ENCODE data around the gene SH3BP1.

The SH3BP1 gene

DNA sequence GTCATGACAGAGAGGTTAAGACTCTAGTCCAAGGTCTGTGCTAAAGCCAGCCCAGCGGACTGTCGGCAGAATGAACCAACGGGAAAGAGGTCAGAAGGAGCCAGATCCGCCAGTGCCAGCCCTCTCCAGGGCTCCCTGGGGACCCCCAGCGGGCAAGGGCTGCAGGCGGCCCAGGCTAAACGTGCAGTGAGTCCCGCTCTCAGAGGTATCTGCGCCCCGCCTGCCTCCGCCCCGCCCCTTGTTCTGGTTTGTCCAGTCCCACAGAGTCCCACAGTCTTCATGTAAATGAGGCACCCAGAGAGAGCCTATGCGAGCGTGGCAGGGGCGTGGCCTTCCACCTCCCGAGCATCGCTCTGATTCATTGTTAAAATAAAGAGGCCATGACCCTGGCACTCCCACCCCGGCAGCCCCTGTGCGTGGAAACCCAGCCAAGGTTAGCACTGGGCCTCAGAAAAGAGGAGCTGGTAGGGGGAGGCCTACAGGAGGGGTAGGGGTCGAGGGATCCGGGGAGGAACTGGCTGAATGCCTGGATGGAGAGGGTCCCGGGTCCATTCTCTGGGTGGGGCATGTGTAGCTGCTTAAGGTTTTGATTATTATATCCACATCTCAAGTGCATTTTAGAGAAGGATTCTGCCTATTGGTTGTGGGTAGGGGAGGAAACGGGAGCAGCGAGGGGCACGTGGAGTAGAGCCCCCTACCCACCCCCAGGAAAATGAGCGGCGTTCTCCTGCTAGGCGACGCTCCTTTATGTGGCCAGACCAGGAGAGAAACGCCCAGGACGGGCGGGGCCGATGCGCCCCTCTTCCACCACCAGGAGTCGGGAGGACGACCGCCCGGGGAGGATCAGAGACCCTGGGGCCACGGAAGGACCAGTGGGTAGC, 57.4 kb downstream of the SH3BP1 start, which contains the start of gene TRIOBP:
TSS of gene TRIOBP (plus strand) at position 392 of the 881 bp plus-strand sequence. CDS start 4,318 bp downstream, outside the sequence.
- TF ChIP-seq GATA1 (IDR thresholded peaks at IDR 0.05; ENCODE audit: low read depth, low read length) (no peak), POLR2A (IDR thresholded peaks at IDR 0.05; ENCODE audit: low read length) (no peak)
- DNase-seq, result peak; percentile 66 to 81

DNA sequence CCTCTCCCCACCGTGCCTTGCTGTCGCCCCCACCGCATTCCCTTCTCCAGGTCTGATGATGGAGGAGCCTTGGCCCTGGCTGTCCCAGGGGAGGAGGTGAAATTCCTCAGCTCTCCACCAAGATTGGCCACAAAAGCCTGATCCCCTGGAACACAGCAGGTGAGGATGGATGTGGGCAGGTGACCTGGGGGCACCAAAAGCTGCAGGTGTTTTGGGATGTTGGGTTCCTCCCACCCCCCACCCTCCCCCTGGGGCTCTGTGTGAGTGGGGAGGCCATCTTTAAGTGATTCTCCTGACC, 58.0 kb downstream of the SH3BP1 start:
- no peak for DNase-seq
- no peak for TF ChIP-seq POLR2A (IDR thresholded peaks at IDR 0.05; ENCODE audit: low read length)
- no peak for TF ChIP-seq GATA1 (IDR thresholded peaks at IDR 0.05; ENCODE audit: low read depth, low read length)

DNA sequence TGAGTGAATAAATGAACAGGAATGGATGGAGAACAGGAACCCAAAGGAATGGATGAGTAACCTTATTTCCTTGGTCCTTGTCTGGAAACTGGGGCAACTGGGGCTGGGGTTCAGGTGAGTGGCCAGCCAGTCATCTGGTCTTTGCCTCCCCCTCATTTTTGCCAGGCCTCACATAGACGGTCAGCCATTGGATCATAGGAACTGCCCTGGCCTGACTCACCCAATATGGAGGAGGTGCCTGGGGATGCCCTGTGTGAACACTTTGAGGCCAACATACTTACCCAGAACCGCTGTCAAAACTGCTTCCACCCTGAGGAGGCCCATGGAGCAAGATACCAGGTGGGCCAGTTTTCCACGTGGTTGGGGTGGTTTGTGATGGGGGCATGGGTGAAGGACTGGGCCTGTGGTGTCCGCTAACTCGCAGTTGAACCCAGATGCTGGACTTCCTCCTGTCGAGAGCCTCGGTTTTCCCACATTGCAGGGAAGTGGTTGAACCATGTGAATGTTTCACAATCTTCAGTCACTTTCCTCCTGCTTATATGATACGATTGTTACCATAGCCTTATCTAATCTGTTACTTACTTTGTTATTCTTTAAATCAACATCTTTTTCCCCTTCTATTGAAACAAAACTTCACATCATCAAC, 61.8 kb downstream of the SH3BP1 start:
- DNase-seq, result no peak
- TF ChIP-seq GATA1 (IDR thresholded peaks at IDR 0.05; ENCODE audit: low read depth, low read length), result no peak
- no peak for TF ChIP-seq POLR2A (IDR thresholded peaks at IDR 0.05; ENCODE audit: low read length)

GRCh38 chr22:37703906-37704305, 64.4 kb downstream of the SH3BP1 start:
- TF ChIP-seq GATA1 (IDR thresholded peaks at IDR 0.05; ENCODE audit: low read depth, low read length) (no peak), POLR2A (IDR thresholded peaks at IDR 0.05; ENCODE audit: low read length) (no peak)
- no peak for DNase-seq

GRCh38 chr22:37704645-37705044, 65.2 kb downstream of the SH3BP1 start:
- no peak for DNase-seq

GRCh38 chr22:37705205-37705604, 65.7 kb downstream of the SH3BP1 start:
- no peak for TF ChIP-seq POLR2A (IDR thresholded peaks at IDR 0.05; ENCODE audit: low read length)
- no peak for TF ChIP-seq GATA1 (IDR thresholded peaks at IDR 0.05; ENCODE audit: low read depth, low read length)
- DNase-seq, result no peak

More at GRCh38 chr22:37704645-37705044, 65.2 kb downstream of the SH3BP1 start:
- no peak for TF ChIP-seq POLR2A (IDR thresholded peaks at IDR 0.05; ENCODE audit: low read length)
- TF ChIP-seq GATA1 (IDR thresholded peaks at IDR 0.05; ENCODE audit: low read depth, low read length), result no peak
